T47D (cell line): ENCODE measurements around the gene FAH.

ENCODE experiments used
- DNase-seq, 2 experiments: peaks; one replicate each; pipeline versions ENCODE4 v3.0.0 to v3.0.0-alpha.2; 2011 to 2012; ENCODE audit warnings: low read depth in 1 of 2, low spot score in 1 of 2
- JUND ChIP-seq: IDR thresholded peaks from 2 replicates; pipeline ENCODE4 v1.6.1; 2012; ENCODE audit warnings: low read depth
- in situ Hi-C: cut with HindIII; loops from 2 replicates; pipeline ENCODE4 v1.10.0; 2016; ENCODE audit warnings: low sequenced_read_pairs, low pct_unique_long_range_greater_than_20kb

The FAH gene

DNA sequence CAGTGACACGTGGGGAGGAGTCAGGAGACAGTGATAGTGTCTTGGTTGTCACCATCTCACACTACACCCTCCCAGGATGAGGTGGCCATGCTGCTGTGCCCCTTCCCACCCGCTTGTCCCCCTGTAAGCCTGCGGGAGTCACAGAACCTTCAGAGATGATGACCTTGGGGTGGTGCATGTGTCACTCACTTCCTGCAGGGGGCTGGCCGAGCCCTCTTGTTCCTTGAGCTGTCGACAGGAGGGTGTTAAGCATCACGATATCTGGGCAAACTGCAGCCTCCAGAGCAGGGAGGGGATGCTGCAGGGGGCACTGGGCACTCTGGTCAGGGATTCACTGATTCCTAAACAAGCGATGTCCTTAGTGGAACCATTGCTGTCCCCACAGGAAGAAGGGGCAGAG lies 27.7 kb downstream of the FAH start:
- no peak for TF ChIP-seq JUND
- DNase-seq = no peak
- in situ Hi-C loops = no loop called here

GRCh38 chr15:80180986-80181385 lies 28.2 kb downstream of the FAH start:
- DNase-seq = no peak
- no peak for TF ChIP-seq JUND
- in situ Hi-C loops = no loop called here

- no peak for DNase-seq
- no peak for TF ChIP-seq JUND
- in situ Hi-C loops = no loop called here
Observed at GRCh38 chr15:80182611-80183261, 29.9 kb downstream of the FAH start.

GRCh38 chr15:80183306-80183705 lies 30.5 kb downstream of the FAH start:
- DNase-seq = no peak
- no peak for TF ChIP-seq JUND

DNA sequence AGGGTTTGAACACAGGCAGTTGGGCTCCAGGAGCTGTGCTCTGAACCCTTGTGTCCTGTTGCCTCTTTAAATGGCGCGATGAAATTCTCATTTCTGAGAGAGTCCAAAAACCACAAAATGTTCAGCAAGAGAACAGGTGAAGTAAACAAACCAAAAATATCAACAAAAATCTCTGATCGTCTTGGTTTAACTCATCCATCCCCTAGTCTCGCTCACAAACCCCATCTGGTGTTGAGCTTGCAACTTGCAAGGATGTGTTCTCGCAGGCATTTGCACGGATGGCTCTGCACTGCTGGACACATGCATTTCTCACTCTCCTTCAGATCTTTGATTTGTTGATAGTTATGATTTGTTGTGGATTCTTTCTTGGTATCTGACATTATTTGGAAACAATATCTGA lies 31.1 kb downstream of the FAH start:
- DNase-seq = peak in 1 of 2 experiments; percentile 38
- in situ Hi-C loops = no loop called here
- no peak for TF ChIP-seq JUND

More at GRCh38 chr15:80183306-80183705, 30.5 kb downstream of the FAH start:
- in situ Hi-C loops = no loop called here

- in situ Hi-C loops = no loop called here
- DNase-seq = no peak
- TF ChIP-seq JUND = no peak
Observed at GRCh38 chr15:80184554-80184953, 31.8 kb downstream of the FAH start.

DNA sequence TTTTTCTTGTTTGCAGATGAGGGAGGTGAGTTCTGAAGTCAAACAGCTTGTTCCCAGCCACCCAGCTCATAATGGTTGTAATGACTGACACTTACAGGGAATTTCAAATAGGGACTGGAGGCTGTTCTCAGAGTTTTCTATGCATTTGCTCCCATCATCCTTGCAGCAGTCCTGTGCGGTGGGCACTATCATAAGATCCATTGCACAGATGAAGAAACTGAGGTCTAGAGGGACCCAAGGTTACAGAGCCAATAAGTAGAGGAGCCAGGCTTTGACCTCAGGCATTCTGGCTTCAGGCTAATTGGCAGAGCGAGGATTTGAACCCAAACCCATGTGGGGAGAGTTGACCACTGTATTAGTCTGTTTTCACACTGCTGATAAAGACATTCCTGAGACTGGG lies 32.4 kb downstream of the FAH start:
- no peak for TF ChIP-seq JUND
- in situ Hi-C loops = no loop called here

DNA sequence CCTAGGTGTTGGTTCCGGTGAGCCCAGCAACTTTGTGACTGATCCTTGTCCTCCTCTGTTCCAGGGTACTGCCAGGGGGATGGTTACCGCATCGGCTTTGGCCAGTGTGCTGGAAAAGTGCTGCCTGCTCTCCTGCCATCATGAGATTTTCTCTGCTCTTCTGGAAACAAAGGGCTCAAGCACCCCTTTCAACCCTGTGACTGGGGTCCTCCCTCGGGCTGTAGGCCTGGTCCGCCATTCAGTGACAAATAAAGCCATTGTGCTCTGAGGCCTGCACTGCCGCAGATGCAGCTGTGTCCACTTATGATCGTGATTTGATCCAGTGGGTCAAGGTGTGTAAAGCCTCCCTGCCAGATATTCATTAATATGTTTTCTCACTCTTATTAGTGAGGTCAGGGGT lies 33.3 kb downstream of the FAH start:
- no peak for DNase-seq
- in situ Hi-C loops = no loop called here
- no peak for TF ChIP-seq JUND

More for the DNA sequence above, 32.4 kb downstream of the FAH start:
- DNase-seq = no peak

GRCh38 chr15:80186597-80186996 lies 33.8 kb downstream of the FAH start:
- TF ChIP-seq JUND = no peak
- in situ Hi-C loops = no loop called here
- DNase-seq = no peak

GRCh38 chr15:80188251-80188650 lies 35.5 kb downstream of the FAH start:
- no peak for DNase-seq
- in situ Hi-C loops = no loop called here
- no peak for TF ChIP-seq JUND

DNA sequence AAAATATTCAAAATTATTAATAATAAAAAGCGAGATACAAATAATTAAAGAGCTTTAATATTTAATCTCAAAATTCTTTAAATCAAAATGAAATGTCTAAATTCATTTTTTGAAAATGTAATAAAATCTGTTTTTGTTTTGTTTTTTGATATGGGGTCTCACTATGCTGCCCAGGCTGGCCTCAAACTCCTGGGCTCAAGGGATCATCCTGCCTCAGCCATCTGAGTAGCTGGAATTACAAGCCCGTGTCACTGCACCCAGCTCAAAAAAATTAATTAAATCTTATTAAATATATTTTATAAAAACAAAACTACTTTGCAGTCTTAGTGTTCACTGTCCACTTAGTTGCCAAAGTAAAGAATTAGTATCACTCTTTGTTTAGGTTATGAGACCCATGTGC lies 38.4 kb downstream of the FAH start:
- in situ Hi-C loops = no loop called here
- no peak for TF ChIP-seq JUND
- DNase-seq = no peak

GRCh38 chr15:80191897-80192595 lies 39.2 kb downstream of the FAH start:
- DNase-seq = no peak
- TF ChIP-seq JUND = no peak
- in situ Hi-C loops = no loop called here

GRCh38 chr15:80194186-80194585 lies 41.4 kb downstream of the FAH start:
- in situ Hi-C loops = no loop called here
- TF ChIP-seq JUND = no peak
- no peak for DNase-seq
